Mesothelial cell of epicardium (in vitro differentiated cells): Measurements from ENCODE around the gene DNAH5. TPM values are rescaled to one million over a fixed set of nuclear protein-coding genes. Genes with fewer than 3 reads are reported as not detected.

Source experiments
- DNase-seq, 2 experiments: peaks; one replicate each; pipeline ENCODE4 v3.0.0; 2021; ENCODE audit warnings: low spot score in 2 of 2; ENCODE audit not compliant: unreplicated experiment in 2 of 2
- H3K27ac Mint-ChIP-seq: 2 replicates; pipeline ENCODE4 v1.8.0; 2021; ENCODE audit warnings: mixed read lengths
- H3K27me3 Mint-ChIP-seq: 2 replicates; pipeline ENCODE4 v1.8.0; 2021; ENCODE audit warnings: low read depth, mixed read lengths
- H3K36me3 Mint-ChIP-seq: 2 replicates; pipeline ENCODE4 v1.8.0; 2021; ENCODE audit warnings: mixed read lengths
- H3K4me1 Mint-ChIP-seq: 2 replicates; pipeline ENCODE4 v1.8.0; 2021; ENCODE audit warnings: mixed read lengths
- H3K4me3 Mint-ChIP-seq: 2 replicates; pipeline ENCODE4 v1.8.0; 2021; ENCODE audit warnings: mild to moderate bottlenecking, moderate library complexity, mixed read lengths
- H3K9me3 Mint-ChIP-seq: 2 replicates; pipeline ENCODE4 v1.8.0; 2021; ENCODE audit warnings: mixed read lengths
- CTCF ChIP-seq: fragments of 200-600 bp; sonication (generic); IDR thresholded peaks from one replicate; pipeline ENCODE4 v1.5.0; 2021; ENCODE audit warnings: antibody characterized with exemption; ENCODE audit not compliant: unreplicated experiment
- total RNA-seq: library from RNA; stranded (reverse); gene quantifications from 3 replicates; pipeline ENCODE4 v1.2.1, GENCODE V29; 2021

Gene DNAH5, protein sequence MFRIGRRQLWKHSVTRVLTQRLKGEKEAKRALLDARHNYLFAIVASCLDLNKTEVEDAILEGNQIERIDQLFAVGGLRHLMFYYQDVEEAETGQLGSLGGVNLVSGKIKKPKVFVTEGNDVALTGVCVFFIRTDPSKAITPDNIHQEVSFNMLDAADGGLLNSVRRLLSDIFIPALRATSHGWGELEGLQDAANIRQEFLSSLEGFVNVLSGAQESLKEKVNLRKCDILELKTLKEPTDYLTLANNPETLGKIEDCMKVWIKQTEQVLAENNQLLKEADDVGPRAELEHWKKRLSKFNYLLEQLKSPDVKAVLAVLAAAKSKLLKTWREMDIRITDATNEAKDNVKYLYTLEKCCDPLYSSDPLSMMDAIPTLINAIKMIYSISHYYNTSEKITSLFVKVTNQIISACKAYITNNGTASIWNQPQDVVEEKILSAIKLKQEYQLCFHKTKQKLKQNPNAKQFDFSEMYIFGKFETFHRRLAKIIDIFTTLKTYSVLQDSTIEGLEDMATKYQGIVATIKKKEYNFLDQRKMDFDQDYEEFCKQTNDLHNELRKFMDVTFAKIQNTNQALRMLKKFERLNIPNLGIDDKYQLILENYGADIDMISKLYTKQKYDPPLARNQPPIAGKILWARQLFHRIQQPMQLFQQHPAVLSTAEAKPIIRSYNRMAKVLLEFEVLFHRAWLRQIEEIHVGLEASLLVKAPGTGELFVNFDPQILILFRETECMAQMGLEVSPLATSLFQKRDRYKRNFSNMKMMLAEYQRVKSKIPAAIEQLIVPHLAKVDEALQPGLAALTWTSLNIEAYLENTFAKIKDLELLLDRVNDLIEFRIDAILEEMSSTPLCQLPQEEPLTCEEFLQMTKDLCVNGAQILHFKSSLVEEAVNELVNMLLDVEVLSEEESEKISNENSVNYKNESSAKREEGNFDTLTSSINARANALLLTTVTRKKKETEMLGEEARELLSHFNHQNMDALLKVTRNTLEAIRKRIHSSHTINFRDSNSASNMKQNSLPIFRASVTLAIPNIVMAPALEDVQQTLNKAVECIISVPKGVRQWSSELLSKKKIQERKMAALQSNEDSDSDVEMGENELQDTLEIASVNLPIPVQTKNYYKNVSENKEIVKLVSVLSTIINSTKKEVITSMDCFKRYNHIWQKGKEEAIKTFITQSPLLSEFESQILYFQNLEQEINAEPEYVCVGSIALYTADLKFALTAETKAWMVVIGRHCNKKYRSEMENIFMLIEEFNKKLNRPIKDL (N-terminal part only)
- total RNA-seq = 0.34 to 0.54 TPM (median 0.38 TPM) in 3 replicates

DNA sequence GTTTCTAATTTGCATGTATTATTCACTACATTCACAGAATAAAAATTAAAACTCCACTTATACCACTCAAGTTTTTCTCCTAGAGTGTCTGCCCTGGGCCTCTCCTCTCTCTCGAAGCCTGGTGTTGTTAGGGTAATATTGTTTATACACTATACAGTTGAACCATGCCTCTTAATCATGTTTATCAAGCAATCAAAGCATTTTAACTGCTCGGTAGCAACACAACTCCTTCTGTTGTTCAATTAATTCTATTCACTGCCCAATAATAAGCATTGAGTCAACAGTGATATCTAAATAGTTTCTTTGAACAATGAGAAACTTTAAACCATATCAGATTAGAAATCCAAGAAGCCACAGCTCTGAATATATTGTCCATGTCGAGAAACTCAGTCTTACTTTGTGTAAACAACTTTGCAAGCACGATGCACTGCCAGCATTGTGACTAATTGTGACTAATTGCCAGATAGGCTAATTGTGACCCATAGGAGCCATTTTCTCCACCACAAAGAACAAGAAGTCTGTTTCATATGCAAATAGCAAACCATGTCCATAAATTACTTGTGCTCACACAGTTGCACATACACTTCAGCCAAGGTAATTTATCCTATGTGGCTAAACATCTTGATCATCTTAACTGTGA, at the start of gene DNAH5:
TSS of gene DNAH5 (minus strand) at position 129 of the 640 bp plus-strand sequence. CDS start 250 bp downstream, outside the sequence.
- Mint-ChIP-seq H3K27me3 (no peaks in the 10 kb centered on the region), H3K4me3 (no peak within 1 kb of the TSS), H3K36me3 (no peaks in the 10 kb centered on the region), H3K4me1 (no peaks in the 10 kb centered on the region), H3K27ac (no peak within 1 kb of the TSS), H3K9me3 (no peaks in the 10 kb centered on the region)
- no peak for DNase-seq
- TF ChIP-seq CTCF = no peak

DNA sequence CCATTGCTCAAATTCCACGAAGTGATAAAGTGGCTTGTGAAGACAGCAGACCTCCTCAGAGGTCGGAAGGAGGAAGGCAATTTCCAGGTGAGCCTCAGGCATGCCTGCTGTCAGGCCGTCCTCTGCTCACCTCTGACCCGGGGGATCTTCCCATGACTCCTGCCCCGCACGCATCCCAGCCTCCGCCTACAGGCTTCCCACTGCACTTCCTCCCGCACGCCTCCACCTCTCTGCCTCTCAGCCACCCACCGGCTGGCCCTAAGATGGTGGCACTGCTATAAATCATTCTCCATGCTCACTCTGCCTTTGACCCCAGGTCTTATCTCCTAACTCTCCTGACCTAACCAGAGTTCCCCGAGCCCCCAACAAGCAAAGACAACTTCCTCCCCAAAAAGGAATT, 49.4 kb upstream of the DNAH5 start:
- DNase-seq = no peak
- H3K9me3 Mint-ChIP-seq = peaks cover 5% of the 10 kb centered on the region
- peaks cover 4% of the 10 kb centered on the region for H3K36me3 Mint-ChIP-seq
- peaks cover 20% of the 10 kb centered on the region for H3K4me1 Mint-ChIP-seq
- H3K27ac Mint-ChIP-seq = no peak overlapping the region
- no peak overlapping the region for H3K4me3 Mint-ChIP-seq
- H3K27me3 Mint-ChIP-seq = no peaks in the 10 kb centered on the region
- TF ChIP-seq CTCF = no peak

DNA sequence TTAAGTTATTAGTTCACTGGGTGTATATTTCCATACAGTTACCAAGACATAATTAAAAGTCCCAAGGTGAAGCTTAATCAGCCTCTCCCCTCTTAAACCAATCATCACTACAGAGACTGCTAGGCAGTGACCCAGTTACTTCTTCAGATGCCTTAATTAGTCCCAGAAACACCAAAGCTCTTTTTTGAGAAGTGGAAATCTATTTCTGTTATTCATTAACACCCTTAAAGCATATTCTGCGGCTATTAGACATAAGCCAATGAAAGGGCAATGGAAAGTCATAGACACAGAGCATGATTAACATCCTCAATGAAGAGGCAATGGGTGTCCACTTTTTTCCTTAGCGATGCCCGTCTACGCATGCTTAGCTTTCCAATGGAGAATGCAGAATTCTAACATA, 48.3 kb upstream of the DNAH5 start:
- no peak overlapping the region for H3K4me3 Mint-ChIP-seq
- DNase-seq = no peak

GRCh38 chr5:13991365-13991764, 46.9 kb upstream of the DNAH5 start:
- no peak overlapping the region for H3K4me3 Mint-ChIP-seq
- DNase-seq = no peak
- H3K36me3 Mint-ChIP-seq = no peaks in the 10 kb centered on the region
- no peaks in the 10 kb centered on the region for H3K9me3 Mint-ChIP-seq
- peaks cover 4% of the 10 kb centered on the region for H3K27me3 Mint-ChIP-seq
- H3K27ac Mint-ChIP-seq = peak overlapping the region; percentile 26
- H3K4me1 Mint-ChIP-seq = peaks cover 24% of the 10 kb centered on the region
- TF ChIP-seq CTCF = no peak

More for the DNA sequence above, 48.3 kb upstream of the DNAH5 start:
- TF ChIP-seq CTCF = no peak
- peaks cover 4% of the 10 kb centered on the region for H3K36me3 Mint-ChIP-seq
- peaks cover 24% of the 10 kb centered on the region for H3K4me1 Mint-ChIP-seq
- no peak overlapping the region for H3K27ac Mint-ChIP-seq
- no peaks in the 10 kb centered on the region for H3K27me3 Mint-ChIP-seq
- peaks cover 5% of the 10 kb centered on the region for H3K9me3 Mint-ChIP-seq

GRCh38 chr5:13990896-13991295, 46.4 kb upstream of the DNAH5 start:
- H3K9me3 Mint-ChIP-seq = no peaks in the 10 kb centered on the region
- no peak overlapping the region for H3K4me3 Mint-ChIP-seq
- no peaks in the 10 kb centered on the region for H3K36me3 Mint-ChIP-seq
- no peak for TF ChIP-seq CTCF
- no peak for DNase-seq
- H3K27me3 Mint-ChIP-seq = peaks cover 8% of the 10 kb centered on the region
- peaks cover 24% of the 10 kb centered on the region for H3K4me1 Mint-ChIP-seq
- H3K27ac Mint-ChIP-seq = peak overlapping the region; percentile 26
